HL-60 (cell line): Measurements from ENCODE around the gene C9orf153.
A peak's percentile ranks its signal among the peaks of the same experiment; 100 is the strongest.
"Not testable (repeated sequence)": the region's sequence is repeated elsewhere in the genome, so short reads cannot be mapped to it uniquely, and the experiment has no call there.

Source experiments
- DNase-seq, 2 experiments: peaks; one replicate each; pipeline ENCODE4 v3.0.0-alpha.2; 2010 to 2020; ENCODE audit warnings: low read depth in 1 of 2, low spot score in 1 of 2
- H3K27ac ChIP-seq: fragments of 250-450 bp; sonication (Bioruptor Pico); replicated peaks from 2 replicates; pipeline ENCODE4 v1.5.1; 2020; ENCODE audit warnings: mild to moderate bottlenecking, moderate library complexity
- H3K27me3 ChIP-seq: fragments of 250-450 bp; sonication (Bioruptor Pico); 2 replicates; pipeline ENCODE4 v1.5.1; 2021; ENCODE audit warnings: mild to moderate bottlenecking, moderate library complexity; ENCODE audit not compliant: insufficient read depth, poor library complexity, severe bottlenecking
- H3K4me3 ChIP-seq: replicated peaks from 2 replicates; pipeline ENCODE4 v1.5.1; 2011; ENCODE audit warnings: mild to moderate bottlenecking, control low read depth, low read length; ENCODE audit not compliant: insufficient read depth
- CTCF ChIP-seq: IDR thresholded peaks from one replicate; pipeline ENCODE4 v1.5.1; 2011; ENCODE audit warnings: low read length, control low read depth, inconsistent platforms; ENCODE audit not compliant: insufficient read depth
- GABPA ChIP-seq: IDR thresholded peaks from 2 replicates; pipeline ENCODE4 v1.6.1; 2012; ENCODE audit warnings: low read depth
- POLR2AphosphoS5 ChIP-seq: IDR thresholded peaks from 2 replicates; pipeline ENCODE4 v1.6.1; 2012; ENCODE audit warnings: low read depth
- REST ChIP-seq: IDR thresholded peaks from 2 replicates; pipeline ENCODE4 v1.6.1; 2012; ENCODE audit warnings: low read depth; ENCODE audit not compliant: insufficient replicate concordance
- SPI1 ChIP-seq: IDR thresholded peaks from 2 replicates; pipeline ENCODE4 v1.6.1; 2012; ENCODE audit warnings: low read depth, mild to moderate bottlenecking, borderline replicate concordance

Gene C9orf153

GRCh38 chr9:86202338-86202882, 57.0 kb downstream of the C9orf153 start:
- Histone ChIP-seq H3K27ac (no peak overlapping the region), H3K27me3 (no peaks in the 10 kb centered on the region), H3K4me3 (no peak overlapping the region)
- DNase-seq: peak; percentile 10 to 28
- TF ChIP-seq REST: no peak
- no peak for TF ChIP-seq SPI1
- no peak for TF ChIP-seq GABPA
- no peak for TF ChIP-seq POLR2AphosphoS5
- peak; percentile 62 for TF ChIP-seq CTCF

GRCh38 chr9:86201474-86202337, 57.8 kb downstream of the C9orf153 start:
- Histone ChIP-seq H3K4me3 (no peak overlapping the region), H3K27me3 (no peaks in the 10 kb centered on the region), H3K27ac (no peak overlapping the region)
- TF ChIP-seq CTCF: no peak
- TF ChIP-seq POLR2AphosphoS5: no peak
- no peak for TF ChIP-seq GABPA
- no peak for TF ChIP-seq SPI1
- no peak for TF ChIP-seq REST
- DNase-seq: no peak

- no peak overlapping the region for H3K27ac ChIP-seq
- H3K27me3 ChIP-seq: no peaks in the 10 kb centered on the region
- DNase-seq: no peak
- TF ChIP-seq POLR2AphosphoS5 (no peak), SPI1 (no peak)
- H3K4me3 ChIP-seq: no peak overlapping the region
These were observed 58.8 kb downstream of the C9orf153 start for GRCh38 chr9:86200599-86201162.

GRCh38 chr9:86193088-86193487, 66.4 kb downstream of the C9orf153 start:
- peaks cover 2% of the 10 kb centered on the region for H3K27me3 ChIP-seq
- DNase-seq: no peak
- no peak overlapping the region for H3K4me3 ChIP-seq
- TF ChIP-seq GABPA (no peak), REST (no peak), POLR2AphosphoS5 (no peak), SPI1 (no peak), CTCF (no peak)
- no peak overlapping the region for H3K27ac ChIP-seq

GRCh38 chr9:86190700-86191099, 68.8 kb downstream of the C9orf153 start:
- H3K4me3 ChIP-seq, H3K27me3 ChIP-seq, H3K27ac ChIP-seq, DNase-seq: not testable (repeated sequence)
